Dedifferentiated amniotic fluid mesenchymal stem cell (primary cell): ENCODE data around the gene GPR101.

ENCODE experiments used
- DNase-seq: peaks from one replicate; pipeline ENCODE4 v3.0.0-alpha.2; 2016; ENCODE audit errors: extremely low spot score

Gene GPR101, protein sequence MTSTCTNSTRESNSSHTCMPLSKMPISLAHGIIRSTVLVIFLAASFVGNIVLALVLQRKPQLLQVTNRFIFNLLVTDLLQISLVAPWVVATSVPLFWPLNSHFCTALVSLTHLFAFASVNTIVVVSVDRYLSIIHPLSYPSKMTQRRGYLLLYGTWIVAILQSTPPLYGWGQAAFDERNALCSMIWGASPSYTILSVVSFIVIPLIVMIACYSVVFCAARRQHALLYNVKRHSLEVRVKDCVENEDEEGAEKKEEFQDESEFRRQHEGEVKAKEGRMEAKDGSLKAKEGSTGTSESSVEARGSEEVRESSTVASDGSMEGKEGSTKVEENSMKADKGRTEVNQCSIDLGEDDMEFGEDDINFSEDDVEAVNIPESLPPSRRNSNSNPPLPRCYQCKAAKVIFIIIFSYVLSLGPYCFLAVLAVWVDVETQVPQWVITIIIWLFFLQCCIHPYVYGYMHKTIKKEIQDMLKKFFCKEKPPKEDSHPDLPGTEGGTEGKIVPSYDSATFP

DNA sequence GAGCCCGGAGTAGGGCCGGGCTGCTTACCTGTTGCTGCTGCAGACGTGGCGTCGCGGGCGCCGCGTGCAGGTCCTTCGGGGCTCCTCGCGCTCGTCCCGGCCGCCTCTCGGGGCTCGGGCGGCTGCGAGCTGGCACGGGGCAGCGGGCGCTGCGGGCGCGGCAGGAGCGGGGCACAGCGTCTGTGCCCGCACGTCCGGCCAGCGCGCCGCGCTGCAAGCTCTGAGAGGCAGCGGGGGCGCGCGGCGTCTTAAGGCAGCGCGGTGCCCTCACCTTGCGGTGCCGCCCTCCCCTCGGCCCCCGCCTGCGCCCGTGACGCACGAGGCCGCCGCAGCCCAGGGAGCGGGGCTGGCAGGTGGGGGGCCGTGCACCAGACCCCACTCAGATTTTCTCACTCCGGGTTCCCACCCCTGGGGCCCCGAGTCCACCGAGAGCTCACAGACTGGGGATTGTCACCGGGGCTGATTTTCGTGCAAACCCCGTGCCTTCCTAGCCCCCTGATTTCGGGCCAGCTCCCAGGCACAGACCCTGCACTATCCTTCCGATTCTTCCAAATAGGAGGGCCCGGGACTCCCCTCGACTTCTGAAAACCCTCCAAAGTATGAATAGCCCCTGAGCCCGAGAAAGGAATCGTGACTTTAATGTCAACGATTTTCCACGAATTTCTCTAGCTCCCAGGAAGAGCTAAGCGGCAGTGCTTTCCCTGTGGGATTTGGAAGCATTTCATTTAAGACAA lies at the start of gene GPR101:
GPR101 (minus strand) TSS at position 222 of the 734 bp plus-strand sequence. CDS start 2,321 bp downstream, outside the sequence.
- DNase-seq, result no peak

DNA sequence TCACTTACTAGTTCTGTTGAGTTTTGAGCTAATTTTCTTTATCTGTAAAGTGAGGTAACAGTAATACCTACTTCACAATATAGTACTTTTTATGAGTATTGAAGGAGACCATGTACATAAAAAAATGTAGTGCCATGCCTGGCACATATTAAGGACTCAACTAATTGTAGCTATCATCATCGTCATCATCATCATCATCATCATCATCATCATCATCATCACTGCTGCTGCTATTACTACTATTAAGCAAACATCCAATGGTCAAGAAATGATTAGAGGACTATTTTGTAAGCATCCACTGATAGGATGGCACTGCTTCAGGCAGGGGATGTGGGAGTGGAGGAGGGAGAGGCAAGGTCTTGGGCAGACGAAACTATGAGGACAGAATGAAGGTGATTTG lies 47.4 kb upstream of the GPR101 start:
- no peak for DNase-seq

DNA sequence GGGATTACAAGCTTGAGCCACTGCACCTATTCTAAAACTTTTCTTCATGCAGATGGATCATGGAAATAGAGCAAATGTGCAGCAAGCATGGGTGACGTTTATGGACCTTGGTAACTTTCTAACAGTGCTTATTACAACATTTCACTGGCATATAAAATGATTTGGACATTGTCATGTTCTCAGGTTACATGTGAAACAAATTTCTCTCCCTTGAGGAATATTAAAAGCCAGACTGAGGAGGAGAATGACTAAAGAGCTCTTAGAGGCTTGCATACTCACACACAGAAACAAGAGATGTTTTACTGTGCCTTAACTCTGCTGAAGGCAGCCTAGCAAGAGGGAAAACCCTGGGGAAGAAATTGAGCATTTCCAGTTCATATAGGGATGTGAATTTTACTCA lies 38.6 kb upstream of the GPR101 start:
- no peak for DNase-seq

DNA sequence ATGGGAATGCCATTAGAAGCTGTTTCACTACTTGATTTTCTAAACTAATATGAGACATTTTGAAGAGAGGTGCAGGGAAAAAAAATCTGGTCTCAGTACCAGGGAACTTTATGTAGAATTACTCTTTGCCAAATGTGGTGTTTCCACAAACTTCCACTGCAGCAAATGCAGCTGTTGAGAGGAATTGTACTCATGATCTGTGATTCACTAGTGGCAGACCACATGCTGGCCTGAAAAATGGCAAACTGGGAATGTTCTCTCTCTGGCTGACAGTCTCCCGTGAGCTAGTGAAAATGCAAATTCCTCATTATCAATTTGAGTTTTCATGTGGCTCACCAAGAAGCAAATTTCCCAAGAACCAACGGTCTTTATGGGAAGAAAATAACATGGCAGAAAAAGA lies 37.8 kb upstream of the GPR101 start:
- no peak for DNase-seq

DNA sequence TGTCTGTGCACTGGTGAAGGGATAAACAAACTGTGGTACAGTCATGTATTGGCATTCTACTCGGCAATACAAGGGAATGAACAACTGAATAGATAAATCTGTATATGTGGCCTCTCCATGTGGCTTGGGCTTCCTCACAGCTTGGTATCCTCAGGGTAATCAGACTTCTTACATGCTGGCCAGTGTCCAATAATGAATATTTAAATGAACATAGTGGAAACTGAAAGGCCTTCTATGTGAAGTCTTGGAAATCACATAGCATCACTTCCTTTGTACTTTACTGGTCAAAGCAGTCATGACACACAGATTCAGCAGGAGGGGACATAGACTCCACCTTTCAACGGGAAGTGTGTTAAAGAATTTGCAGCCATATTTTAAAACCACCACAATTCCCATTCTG lies 33.4 kb upstream of the GPR101 start:
- DNase-seq, result no peak

DNA sequence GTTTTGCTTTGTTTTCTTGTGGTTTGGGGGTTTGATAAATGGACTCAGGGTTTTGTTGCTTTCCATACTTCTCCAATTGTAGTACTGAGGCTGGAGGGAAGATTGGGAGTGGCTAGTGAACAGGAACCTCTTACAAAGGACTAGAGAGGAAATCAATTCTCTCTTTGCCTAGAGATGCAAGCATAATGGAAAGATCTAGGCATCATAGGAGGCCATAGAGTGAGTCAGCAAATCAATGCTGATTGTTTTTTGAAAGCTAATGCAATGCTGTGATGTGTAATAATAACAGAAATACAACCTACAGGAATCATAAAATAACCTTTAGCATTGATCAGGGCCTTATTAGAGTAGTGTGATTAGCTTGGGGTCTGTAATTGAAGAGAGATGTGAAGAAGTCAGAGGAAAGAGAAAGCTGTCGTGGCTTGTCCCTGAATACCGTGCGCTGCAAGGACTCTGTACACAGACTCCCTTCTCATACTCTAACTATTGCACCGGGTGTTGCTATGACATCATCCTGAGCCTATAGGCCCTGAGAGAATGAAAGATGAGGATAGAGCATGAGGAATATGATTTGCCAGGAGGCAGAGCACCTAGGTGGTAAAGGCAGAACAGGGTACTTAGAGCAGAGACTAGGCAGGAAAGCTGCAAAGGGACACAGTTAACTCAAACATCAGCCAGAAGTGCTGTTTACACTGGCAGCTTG lies 29.3 kb upstream of the GPR101 start:
- no peak for DNase-seq

DNA sequence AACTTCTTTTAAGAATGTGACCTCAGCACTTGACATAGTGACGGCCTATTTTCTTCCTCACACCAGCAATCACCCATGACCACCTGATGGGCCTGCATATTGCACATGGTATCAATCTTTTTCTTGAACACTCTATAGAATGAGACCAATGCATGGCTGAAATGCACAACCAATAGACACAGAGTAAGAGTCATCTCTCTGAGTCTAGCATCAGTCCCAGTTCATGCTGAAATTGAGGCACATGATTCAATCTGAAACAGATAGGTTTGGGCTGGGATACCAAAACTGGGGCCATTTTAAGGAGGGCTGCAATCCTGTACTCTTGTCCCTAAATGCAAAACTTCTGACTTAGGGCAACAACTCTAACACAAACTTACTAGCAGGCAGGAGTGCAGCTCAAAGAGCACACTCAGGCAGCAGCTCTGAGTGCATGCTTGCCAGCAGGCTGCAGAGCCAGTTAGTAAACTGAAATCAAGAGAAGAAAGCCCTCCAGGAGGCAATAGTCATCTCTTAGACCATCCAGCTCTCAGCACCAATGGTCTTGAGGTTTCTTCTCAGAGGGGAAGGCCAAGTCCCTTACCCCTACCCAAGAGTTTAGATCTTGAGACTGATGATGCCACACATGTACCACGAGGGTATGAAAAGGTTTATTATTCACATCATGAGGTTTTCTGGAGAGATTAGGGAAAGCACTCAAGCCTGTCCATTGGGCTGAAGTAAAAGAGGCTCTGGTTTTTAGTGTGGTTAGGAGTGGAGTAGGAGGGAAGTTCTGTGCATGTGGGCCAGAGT lies 24.7 kb upstream of the GPR101 start:
- DNase-seq, result no peak

DNA sequence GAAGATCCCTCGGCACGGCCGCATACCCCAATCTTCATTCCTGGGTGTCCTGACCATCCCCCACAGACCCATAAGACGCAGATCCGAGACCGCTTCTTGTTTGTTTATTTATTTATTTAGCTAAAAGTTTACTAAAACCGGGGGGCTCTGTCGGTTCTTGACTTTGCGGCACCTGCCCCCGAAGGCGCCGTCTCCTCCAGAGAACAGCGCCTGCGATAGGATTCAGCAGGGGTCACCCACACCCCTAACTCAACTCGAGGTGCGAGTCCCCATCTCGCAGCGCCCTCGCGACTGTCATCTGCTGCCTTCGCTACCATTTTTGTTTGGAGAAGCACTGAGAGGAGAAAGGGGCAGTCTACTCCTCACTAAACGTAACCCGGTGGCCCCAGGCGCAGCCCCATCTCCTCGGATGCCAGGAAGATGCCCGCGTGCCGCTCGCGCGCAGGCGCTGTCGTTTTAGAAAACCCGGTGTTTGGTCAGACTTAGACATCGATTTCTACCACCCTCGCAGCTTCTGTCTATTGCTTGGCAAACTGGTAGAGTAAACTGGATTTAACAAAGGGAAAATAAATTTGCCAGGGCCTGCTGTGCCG lies 18.9 kb upstream of the GPR101 start:
- no peak for DNase-seq

DNA sequence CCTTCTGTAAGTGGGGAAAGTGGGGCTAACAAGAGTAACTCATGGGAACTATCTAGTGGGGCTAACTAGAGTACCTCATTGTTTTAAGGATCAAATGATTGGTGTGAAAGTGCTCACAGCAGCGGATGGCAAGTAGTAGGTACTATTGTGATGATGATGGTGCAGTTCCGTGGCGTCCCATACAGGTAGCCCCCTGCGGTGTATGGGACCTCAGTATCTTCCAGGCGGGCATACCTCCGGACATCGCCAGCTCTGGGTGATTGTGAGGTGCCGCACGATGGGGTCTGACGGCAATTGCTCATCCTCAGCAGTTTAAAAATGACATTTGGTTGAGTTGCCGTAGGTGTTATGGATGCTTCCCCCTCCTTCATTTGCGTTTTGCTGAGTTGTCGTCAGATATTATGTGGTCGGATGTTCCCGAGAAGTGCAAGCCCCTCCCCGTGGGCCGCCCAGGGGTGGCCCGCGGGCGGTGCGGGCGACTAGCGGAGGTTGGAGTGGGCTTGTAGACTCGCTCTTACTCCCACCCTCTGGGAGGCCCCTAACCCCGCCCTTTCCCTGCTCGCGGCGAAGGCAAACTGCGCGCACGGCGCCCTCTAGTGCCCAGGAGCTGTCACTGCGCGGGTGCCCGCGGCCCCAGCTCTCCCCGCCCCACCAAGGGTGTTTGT lies 18.3 kb upstream of the GPR101 start:
- DNase-seq, result no peak

DNA sequence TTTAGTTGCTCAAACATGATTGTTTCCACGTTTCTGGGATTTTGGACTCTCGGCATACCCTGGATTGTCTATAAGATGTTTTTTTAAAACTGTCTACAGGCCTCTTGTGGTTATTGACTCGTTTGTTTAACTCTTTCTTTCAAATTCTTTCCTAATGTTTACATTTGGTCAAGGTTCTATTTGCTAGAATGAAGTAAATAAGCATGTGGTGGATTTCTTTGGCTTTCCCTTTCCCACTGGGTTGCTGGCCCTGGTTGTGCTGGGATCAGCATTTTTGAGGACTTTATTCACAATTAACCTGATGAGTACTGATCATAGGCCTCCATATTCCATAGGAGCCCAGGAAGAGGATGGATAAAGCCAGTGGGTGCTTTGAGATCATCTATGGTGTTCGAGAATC lies 11.1 kb upstream of the GPR101 start:
- no peak for DNase-seq

DNA sequence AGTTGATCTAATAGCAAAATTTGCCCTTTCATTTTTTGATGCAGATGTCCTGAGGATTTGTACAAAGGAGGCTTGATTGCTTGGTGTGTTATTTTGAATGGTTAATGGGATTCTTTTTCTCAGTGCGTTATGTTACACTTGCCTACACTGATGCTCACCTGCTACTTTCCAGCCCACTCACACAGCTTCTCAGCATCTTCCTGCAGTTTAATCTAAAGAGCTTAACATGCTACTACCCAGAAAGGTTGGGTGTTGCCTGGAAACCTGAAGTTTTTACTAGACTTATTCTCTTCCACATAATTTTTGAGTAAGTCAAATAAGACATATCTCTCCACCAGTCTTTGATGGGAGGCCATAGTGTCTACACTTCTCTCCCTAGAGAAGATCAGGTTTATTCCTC lies 9.9 kb upstream of the GPR101 start:
- DNase-seq, result no peak

DNA sequence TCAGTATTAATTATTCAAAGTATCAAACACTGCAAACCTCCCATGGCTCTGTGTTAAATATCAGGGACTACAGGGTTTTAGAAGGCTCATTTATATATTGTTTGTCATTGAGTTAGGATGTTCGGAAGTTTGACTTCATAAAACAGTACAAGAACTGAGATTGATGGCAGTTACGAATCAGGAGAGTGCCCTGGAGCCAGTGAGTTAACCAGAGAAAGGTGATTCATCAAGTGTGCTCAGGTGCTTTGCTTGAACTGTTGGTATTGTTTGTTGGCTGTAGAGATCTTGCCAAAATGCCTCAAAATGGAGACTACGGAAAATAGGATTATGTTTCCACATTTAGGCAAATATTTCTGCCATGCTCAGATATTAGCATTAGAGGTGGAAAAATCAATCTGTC lies 7.5 kb upstream of the GPR101 start:
- no peak for DNase-seq

DNA sequence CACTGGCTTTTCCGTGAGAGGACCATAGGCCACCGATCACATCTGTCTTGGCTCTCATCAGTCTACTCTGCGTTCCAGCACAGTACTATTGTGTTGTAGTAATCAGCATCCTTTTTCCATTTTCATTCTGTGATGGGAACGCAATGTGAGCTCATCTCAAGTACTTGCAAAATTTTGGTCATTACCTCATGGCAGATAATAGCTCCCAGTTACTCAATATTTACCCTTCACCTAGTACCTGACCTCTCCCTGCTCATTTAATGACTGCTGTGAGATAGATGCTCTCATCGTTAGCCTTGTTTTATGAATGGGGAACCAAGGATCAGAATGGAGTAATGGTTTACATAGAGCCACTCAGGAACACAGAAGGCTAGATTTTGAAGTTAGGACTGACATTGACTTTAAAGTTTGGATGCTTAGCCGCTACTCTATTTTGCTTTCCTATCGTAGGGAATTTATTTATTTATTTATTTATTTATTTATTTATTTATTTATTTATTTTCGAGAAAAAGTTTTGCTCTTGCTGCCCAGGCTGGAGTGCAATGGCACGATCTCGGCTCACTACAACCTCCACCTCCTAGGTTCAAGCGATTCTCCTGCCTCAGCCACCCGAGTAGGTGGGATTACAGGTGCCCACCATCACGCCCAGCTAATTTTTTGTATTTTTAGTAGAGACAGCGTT lies 6.5 kb upstream of the GPR101 start:
- no peak for DNase-seq

DNA sequence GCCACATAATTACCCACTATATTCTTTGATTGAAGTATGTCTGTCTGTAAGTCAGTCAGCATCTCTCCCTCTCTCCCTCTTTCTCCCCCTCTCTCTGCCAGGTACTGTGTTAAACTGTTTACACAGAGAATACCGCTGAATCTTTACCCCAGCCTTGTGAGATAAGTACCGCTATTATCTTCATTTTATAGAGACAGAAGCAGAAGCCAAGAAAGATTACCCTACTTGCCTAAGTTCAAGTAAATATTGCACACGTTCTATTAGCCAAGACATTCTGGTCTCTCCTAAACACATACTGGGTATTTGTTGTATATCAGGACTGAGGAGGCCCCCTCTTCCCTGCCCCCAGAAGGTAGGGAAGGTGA lies 695 bp upstream of the GPR101 start:
- DNase-seq, result no peak

DNA sequence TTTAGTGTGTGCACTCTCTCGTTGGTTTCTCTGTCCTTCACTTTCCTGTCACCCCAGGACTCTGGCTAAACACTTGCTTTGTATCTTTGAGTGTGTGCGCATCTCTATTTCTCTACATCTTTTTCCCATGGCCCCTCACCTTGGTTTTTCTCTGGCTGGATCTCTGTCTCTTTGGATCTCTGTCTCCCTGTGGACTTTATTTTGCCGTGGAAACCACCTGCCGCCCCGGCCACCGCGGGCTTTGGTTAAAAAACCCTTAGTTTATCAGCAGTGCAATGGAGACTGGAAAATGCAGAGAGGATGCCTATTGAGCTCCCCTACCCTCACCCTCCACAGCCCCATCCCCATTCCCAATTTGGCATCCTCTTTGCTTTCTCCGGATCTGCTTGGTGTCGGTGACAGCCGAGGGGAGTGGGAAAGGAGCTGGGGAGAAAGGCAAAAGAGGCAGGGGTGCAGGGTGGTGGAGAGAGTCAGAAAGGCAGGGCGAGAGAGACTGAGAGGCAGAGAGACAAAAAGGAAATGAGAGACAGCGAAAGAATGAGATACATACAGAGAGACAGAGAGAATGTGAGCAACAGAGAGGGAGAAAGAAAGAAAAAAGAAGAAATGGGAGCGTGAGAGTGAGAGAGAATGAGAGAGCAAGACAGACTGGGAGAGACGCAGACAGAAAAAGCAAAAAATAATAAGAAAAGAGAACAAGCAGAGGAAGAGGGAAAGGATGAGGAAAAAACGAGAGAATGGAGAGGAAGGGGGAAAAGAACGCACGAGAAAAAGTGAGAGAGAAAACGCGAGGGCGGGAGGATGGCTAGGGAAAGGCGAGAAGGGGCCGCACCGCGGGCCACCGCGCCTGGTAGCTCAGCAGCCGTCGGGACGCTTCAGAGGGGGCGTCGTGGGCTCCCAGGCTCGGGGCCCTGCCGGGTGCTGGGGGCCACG lies 688 bp downstream of the GPR101 start:
- no peak for DNase-seq

DNA sequence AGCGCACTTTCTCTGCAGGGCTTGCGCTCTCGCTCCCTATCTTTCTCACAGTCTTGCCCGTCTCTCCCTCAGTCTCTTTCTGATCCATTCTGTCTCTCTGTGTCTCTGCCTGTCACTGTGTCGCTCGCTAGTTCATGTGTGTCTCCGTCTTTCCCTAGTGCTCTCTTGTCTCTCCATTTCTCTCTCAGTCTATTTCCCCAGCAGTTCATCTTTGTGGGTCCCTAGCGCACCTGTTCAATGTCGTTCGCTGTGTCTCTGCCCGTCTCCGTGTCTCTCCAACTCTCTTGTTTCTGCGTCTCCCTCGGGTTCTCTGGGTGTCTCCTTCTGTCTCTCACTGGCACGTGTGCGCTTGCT lies 1.5 kb downstream of the GPR101 start:
- DNase-seq, result no peak

DNA sequence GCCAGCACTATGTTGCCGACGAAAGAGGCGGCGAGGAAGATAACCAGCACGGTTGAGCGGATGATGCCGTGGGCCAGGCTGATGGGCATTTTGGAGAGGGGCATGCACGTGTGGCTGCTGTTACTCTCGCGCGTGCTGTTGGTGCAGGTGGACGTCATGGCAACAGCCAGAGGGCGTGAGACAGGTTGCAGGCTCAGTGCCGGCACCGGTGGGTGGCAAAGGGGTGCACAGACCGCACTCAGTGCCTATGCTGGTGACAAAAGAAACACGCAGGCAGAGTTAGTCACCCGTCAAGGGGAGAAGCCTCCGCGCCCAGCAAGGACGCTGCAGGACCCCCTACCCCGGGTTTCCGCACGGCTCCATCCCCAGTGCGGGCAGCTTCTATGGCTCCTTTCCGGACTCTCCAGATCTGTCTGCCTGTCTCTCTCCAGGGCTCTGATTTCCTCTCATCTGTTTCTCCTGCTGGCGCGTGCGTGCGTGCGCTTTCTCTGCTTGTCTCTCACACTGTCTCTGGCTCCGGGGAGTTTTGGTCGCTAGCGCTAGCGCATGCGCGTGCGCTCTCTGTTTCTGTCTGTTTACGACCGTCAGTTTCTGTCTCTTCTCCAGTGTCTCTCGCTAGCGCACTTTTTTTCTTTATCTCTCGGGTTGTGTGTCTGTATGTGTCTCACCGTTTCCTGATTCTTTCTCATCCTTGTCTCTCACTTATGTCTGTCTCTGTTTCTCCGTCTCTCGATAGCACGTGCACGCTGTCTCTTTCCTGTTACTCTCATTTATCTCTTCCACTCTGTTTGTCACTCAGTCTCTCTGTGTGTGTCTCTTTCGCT lies 2.1 kb downstream of the GPR101 start:
- DNase-seq, result peak; percentile 18

DNA sequence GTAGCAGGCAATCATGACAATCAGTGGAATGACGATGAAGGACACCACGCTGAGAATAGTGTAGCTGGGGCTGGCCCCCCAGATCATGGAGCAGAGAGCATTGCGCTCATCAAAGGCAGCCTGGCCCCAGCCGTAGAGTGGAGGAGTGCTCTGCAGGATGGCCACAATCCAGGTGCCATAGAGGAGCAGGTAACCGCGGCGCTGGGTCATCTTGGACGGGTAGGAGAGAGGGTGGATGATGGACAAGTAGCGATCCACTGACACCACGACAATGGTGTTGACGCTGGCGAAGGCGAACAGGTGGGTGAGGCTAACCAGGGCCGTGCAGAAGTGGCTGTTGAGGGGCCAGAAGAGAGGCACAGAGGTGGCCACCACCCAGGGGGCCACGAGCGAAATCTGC lies 2.8 kb downstream of the GPR101 start:
- no peak for DNase-seq
